Uterus (tissue), 2 donors: ENCODE results near the gene SLC66A2.

Source experiments
- POLR2A ChIP-seq, 2 donors: fragments of 450-650 bp; IDR thresholded peaks; one replicate each; pipeline ENCODE4 v1.6.1; 2016; ENCODE audit warnings: antibody characterized with exemption in 2 of 2, mild to moderate bottlenecking in 1 of 2, moderate library complexity in 1 of 2
- TF ChIP-seq, protein P1 (sequence below), 4 experiments: fragments of 200-600 bp in 2 of 4; fragments of 450-650 bp in 2 of 4; sonication (generic) in 2 of 4; IDR thresholded peaks; one replicate each; pipeline ENCODE4 v1.5.1; 2016 to 2019; ENCODE audit warnings: antibody characterized with exemption in 4 of 4, mild to moderate bottlenecking in 2 of 4, moderate library complexity in 1 of 4

DNA sequence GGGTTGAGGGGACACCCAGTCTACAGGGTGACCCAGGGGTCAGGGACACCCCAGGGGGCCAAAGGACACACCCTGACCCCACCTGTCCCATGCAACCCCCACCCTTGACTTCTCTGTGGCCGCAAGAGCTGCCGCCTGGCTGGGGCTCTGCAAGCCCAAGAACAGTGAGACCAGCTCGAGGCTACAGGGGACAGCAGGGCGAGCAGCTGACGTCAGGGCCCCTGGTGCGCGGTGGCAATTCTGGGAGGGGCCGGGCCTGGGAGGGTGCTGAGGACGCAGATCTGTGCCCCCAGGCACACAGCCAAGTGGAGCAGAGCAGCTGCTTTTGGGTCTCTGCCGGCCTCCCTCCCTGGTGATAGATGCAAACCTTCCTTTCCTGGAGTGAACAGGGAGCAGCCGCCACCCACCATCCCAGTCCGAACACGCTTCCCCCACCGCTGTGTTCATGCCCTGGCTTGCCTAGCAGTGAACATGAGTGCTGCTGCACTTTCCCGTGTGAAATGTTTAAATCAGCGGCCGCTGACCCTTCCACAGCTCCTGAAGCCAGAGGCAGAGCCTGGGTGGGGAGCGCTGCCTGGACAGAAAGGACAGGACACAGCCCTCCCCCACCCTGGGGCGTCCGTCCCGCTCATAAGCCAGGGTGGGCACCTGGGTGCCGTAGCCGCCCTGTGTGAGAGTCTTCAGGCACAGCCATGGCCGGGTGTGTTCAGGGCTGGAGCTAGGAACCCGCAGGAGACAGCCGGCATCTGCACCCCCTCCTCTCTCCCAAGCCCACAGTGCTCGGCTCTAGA is 46.9 kb downstream of the SLC66A2 start:
- no peak for TF ChIP-seq POLR2A (IDR thresholded peaks at IDR 0.05)
- TF ChIP-seq, protein P1, sequence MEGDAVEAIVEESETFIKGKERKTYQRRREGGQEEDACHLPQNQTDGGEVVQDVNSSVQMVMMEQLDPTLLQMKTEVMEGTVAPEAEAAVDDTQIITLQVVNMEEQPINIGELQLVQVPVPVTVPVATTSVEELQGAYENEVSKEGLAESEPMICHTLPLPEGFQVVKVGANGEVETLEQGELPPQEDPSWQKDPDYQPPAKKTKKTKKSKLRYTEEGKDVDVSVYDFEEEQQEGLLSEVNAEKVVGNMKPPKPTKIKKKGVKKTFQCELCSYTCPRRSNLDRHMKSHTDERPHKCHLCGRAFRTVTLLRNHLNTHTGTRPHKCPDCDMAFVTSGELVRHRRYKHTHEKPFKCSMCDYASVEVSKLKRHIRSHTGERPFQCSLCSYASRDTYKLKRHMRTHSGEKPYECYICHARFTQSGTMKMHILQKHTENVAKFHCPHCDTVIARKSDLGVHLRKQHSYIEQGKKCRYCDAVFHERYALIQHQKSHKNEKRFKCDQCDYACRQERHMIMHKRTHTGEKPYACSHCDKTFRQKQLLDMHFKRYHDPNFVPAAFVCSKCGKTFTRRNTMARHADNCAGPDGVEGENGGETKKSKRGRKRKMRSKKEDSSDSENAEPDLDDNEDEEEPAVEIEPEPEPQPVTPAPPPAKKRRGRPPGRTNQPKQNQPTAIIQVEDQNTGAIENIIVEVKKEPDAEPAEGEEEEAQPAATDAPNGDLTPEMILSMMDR (IDR thresholded peaks at IDR 0.05), result no peak
